ENCODE data around the gene ACVR1. TPM values are rescaled to one million over a fixed set of nuclear protein-coding genes. Genes with fewer than 3 reads are reported as not detected.

Gene ACVR1
- total RNA-seq (2022; extraction: Qiagen RNA extraction; ENCODE audit: low read depth): 30.4 to 35.3 TPM (median 33.4 TPM) in 5 replicates

GRCh38 chr2:157876066-157876785 is at the start of gene ACVR1:
Gene ACVR1 (minus strand): TSS chr2:157876330. CDS start chr2:157799493, 76,837 bp downstream.

Other genes starting within 250 kb of the ACVR1 start
- gene ACVR1C, start 247.5 kb downstream of the ACVR1 start, total RNA-seq (2022; extraction: Qiagen RNA extraction; ENCODE audit: low read depth): 0.01 to 0.07 TPM in 2 of 5 replicates, not detected in the others
- gene UPP2, start 225.5 kb upstream of the ACVR1 start, total RNA-seq (2022; extraction: Qiagen RNA extraction; ENCODE audit: low read depth): not detected in 5 replicates